Gastroesophageal sphincter (tissue), 4 donors: ENCODE measurements around the gene BPIFB6. TPM values are rescaled to one million over a fixed set of nuclear protein-coding genes. Genes with fewer than 3 reads are reported as not detected.

ENCODE experiments used
- ATAC-seq: fragments of 150-250 bp; one replicate; pipeline ENCODE4 v1.9.1; 2016; ENCODE audit warnings: mild to moderate bottlenecking, moderate library complexity
- H3K27ac ChIP-seq, 4 donors: fragments of 200-600 bp; sonication (generic) in 3 of 4; 1 replicate in 3 of 4; 2 replicates in 1 of 4; pipeline ENCODE4 v1.5.1; 2016 to 2019
- H3K27me3 ChIP-seq: fragments of 200-600 bp; sonication (generic); one replicate; pipeline ENCODE4 v1.5.1; 2019
- H3K36me3 ChIP-seq, 2 donors: fragments of 200-600 bp; sonication (generic); one replicate each; pipeline ENCODE4 v1.5.1; 2019; ENCODE audit warnings: control low read depth in 1 of 2
- H3K4me1 ChIP-seq, 3 donors: fragments of 200-600 bp; sonication (generic); 1 replicate in 2 of 3; 2 replicates in 1 of 3; pipeline ENCODE4 v1.5.1; 2016 to 2019; ENCODE audit warnings: control low read depth in 2 of 3
- H3K4me3 ChIP-seq, 2 donors: fragments of 200-600 bp; sonication (generic); one replicate each; pipeline ENCODE4 v1.5.1; 2019; ENCODE audit warnings: mild to moderate bottlenecking in 1 of 2, moderate library complexity in 1 of 2
- H3K9me3 ChIP-seq, 3 donors: fragments of 200-600 bp; sonication (generic); one replicate each; pipeline ENCODE4 v1.5.1; 2017 to 2019; ENCODE audit warnings: control low read depth in 2 of 3
- CTCF ChIP-seq, 4 experiments: fragments of 200-600 bp in 2 of 4; fragments of 450-650 bp in 2 of 4; sonication (generic) in 1 of 4; IDR thresholded peaks; one replicate each; pipeline ENCODE4 v1.5.1; 2017 to 2019; ENCODE audit warnings: antibody characterized with exemption in 4 of 4, mild to moderate bottlenecking in 2 of 4, moderate library complexity in 2 of 4
- EP300 ChIP-seq: sonication (generic); formaldehyde crosslinking; IDR thresholded peaks from one replicate; pipeline ENCODE4 v1.6.1; 2017; ENCODE audit warnings: antibody characterized with exemption, mild to moderate bottlenecking
- POLR2A ChIP-seq, 2 donors: fragments of 450-650 bp; IDR thresholded peaks; one replicate each; pipeline ENCODE4 v1.6.1; 2017; ENCODE audit warnings: antibody characterized with exemption in 2 of 2, mild to moderate bottlenecking in 2 of 2, moderate library complexity in 1 of 2
- POLR2AphosphoS5 ChIP-seq: sonication (generic); formaldehyde crosslinking; IDR thresholded peaks from one replicate; pipeline ENCODE4 v1.6.1; 2017; ENCODE audit warnings: antibody characterized with exemption
- WGBS, 2 donors: methylation state at CpG; one replicate each; pipeline ENCODE4 v1.1.5; 2018; ENCODE audit warnings: low coverage in 1 of 2; 5-methylcytosine and 5-hydroxymethylcytosine counted together
- total RNA-seq, 4 donors: library from RNA; depleted of rRNA; stranded (reverse); fragments of >200 nt; gene quantifications; one replicate each; pipeline ENCODE4 v1.1.0, GENCODE V29; 2016

The BPIFB6 gene
- total RNA-seq, 4 donors from 2014 or later, result not detected

GRCh38 chr20:33013701-33014326, 17.6 kb upstream of the BPIFB6 start:
- H3K27ac ChIP-seq, result no peak overlapping the region
- H3K4me3 ChIP-seq, result no peak overlapping the region
- H3K36me3 ChIP-seq, result no peaks in the 10 kb centered on the region
- no peaks in the 10 kb centered on the region for H3K4me1 ChIP-seq
- no CpG with 5 or more reads among the region's 12 CpGs for WGBS, 2 donors
- no peak for ATAC-seq
- H3K9me3 ChIP-seq, result no peaks in the 10 kb centered on the region
- H3K27me3 ChIP-seq, result peaks cover 58% of the 10 kb centered on the region
- TF ChIP-seq POLR2AphosphoS5 (no peak), POLR2A (IDR thresholded peaks at IDR 0.05) (no peak), EP300 (no peak), CTCF (IDR thresholded peaks at IDR 0.05) (no peak)

GRCh38 chr20:33014336-33015113, 16.9 kb upstream of the BPIFB6 start:
- Histone ChIP-seq H3K27me3 (peaks cover 58% of the 10 kb centered on the region), H3K4me3 (no peak overlapping the region), H3K27ac (no peak overlapping the region), H3K9me3 (no peaks in the 10 kb centered on the region), H3K4me1 (no peaks in the 10 kb centered on the region), H3K36me3 (no peaks in the 10 kb centered on the region)
- TF ChIP-seq CTCF (IDR thresholded peaks at IDR 0.05), result no peak
- no peak for TF ChIP-seq POLR2A (IDR thresholded peaks at IDR 0.05)
- TF ChIP-seq EP300, result no peak
- no peak for TF ChIP-seq POLR2AphosphoS5
- 83% methylated on average over 1 of the region's 16 CpGs; no CpG with 5 or more reads in 1 of the 2 donors for WGBS, 2 donors
- ATAC-seq, result no peak

GRCh38 chr20:33015114-33015484, 16.3 kb upstream of the BPIFB6 start:
- H3K36me3 ChIP-seq, result no peaks in the 10 kb centered on the region
- no peak overlapping the region for H3K27ac ChIP-seq
- H3K4me1 ChIP-seq, result no peaks in the 10 kb centered on the region
- 58% methylated on average over 5 of the region's 10 CpGs; no CpG with 5 or more reads in 1 of the 2 donors for WGBS, 2 donors
- no peak for ATAC-seq
- H3K27me3 ChIP-seq, result peaks cover 58% of the 10 kb centered on the region
- no peaks in the 10 kb centered on the region for H3K9me3 ChIP-seq
- no peak for TF ChIP-seq POLR2AphosphoS5
- TF ChIP-seq EP300, result no peak
- no peak for TF ChIP-seq CTCF (IDR thresholded peaks at IDR 0.05)
- no peak for TF ChIP-seq POLR2A (IDR thresholded peaks at IDR 0.05)
- H3K4me3 ChIP-seq, result no peak overlapping the region

- 59 to 60% methylated on average over 10 of the region's 15 CpGs for WGBS, 2 donors
- Histone ChIP-seq H3K36me3 (no peaks in the 10 kb centered on the region), H3K4me1 (no peaks in the 10 kb centered on the region), H3K27me3 (peaks cover 54% of the 10 kb centered on the region), H3K9me3 (no peaks in the 10 kb centered on the region), H3K4me3 (no peak overlapping the region), H3K27ac (no peak overlapping the region)
- ATAC-seq, result no peak
- TF ChIP-seq POLR2AphosphoS5 (no peak), POLR2A (IDR thresholded peaks at IDR 0.05) (no peak), CTCF (IDR thresholded peaks at IDR 0.05) (no peak)
These were observed 15.5 kb upstream of the BPIFB6 start for GRCh38 chr20:33015700-33016580.
